ENCODE data around the gene OPN5.

Gene OPN5

GRCh38 chr6:47862731-47863130 lies 80.9 kb downstream of the OPN5 start:
- TF ChIP-seq CTCF (IDR thresholded peaks at IDR 0.05; ENCODE audit: low read depth, low read length, missing control alignments): no peak
- in situ Hi-C loops (cut with HindIII; ENCODE audit: low sequenced_read_pairs): no loop called here
- no peak for DNase-seq (ENCODE audit: low read depth)
- no peak overlapping the region for H3K4me3 ChIP-seq (ENCODE audit: low read depth, low read length)

GRCh38 chr6:47865206-47865605 lies 83.4 kb downstream of the OPN5 start:
- in situ Hi-C loops (cut with HindIII; ENCODE audit: low sequenced_read_pairs): no loop called here
- TF ChIP-seq CTCF (IDR thresholded peaks at IDR 0.05; ENCODE audit: low read depth, low read length, missing control alignments): no peak
- no peak for DNase-seq (ENCODE audit: low read depth)
- H3K4me3 ChIP-seq (ENCODE audit: low read depth, low read length): no peak overlapping the region

GRCh38 chr6:47875593-47875992 lies 93.8 kb downstream of the OPN5 start:
- in situ Hi-C loops (cut with HindIII; ENCODE audit: low sequenced_read_pairs): no loop called here
- TF ChIP-seq CTCF (IDR thresholded peaks at IDR 0.05; ENCODE audit: low read depth, low read length, missing control alignments): no peak
- no peak overlapping the region for H3K4me3 ChIP-seq (ENCODE audit: low read depth, low read length)
- DNase-seq (ENCODE audit: low read depth): no peak

Data from astrocyte of the cerebellum (primary cell).